ENCODE data around the gene PTGIS.
"Not testable (repeated sequence)": the region's sequence is repeated elsewhere in the genome, so short reads cannot be mapped to it uniquely, and the experiment has no call there.

Gene PTGIS

DNA sequence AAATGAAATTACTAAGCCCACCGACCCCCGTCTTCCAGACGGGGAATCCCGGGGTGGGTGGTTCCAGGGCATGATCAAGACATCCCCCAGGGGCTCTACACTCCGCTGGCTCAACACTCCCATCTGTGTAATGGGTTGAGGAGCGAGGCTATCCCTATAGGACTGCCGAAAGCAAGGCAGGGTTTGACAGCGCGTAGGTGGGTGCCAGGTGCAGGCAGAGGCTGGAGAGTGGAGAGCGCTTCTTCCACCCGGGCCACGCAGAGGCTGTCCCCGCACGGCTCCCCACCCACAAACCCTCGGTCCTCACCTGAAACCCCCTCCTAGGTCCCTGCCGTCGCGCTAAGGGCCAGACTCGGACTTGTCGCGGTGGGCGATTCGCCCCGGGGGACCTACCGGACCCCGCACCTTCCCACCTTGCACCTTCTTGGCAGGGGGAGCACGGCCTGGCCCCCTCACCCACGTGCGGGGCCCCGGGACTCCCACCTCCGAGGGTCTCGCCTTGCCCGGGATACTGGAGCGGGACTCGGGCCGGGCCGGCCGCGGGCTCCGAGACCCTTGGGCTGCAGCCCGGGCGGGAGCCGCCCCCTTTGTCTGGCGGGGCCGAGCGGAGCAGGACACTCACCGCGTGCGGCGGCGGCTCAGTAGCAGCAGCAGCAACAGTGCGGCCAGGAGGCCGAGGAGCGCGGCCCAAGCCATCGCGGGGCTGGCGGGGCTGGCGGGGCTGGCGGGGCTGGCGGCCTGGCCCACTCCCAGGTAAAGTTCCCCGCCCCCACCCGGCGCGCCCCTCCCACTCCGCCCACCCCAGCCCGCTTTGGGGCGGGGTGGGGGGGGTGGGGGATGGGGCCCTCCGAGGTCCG lies at the start of gene PTGIS:
Gene PTGIS, minus strand, starts transcription at position 717 of the 857 bp plus-strand sequence. Its CDS starts 21 bp downstream, at position 696.
- no peak for DNase-seq

DNA sequence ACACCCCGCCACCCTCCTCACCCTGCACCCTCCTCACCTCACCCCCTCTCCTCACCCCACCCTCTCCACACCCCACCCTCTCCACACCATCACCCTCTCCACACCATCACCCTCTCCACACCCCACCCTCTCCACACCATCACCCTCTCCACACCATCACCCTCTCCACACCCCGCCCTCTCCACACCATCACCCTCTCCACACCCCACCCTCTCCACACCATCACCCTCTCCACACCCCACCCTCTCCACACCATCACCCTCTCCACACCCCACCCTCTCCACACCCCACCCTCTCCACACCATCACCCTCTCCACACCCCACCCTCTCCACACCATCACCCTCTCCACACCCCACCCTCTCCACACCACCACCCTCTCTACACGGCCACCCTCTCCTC lies 49.5 kb upstream of the PTGIS start:
- DNase-seq: not testable (repeated sequence)

DNA sequence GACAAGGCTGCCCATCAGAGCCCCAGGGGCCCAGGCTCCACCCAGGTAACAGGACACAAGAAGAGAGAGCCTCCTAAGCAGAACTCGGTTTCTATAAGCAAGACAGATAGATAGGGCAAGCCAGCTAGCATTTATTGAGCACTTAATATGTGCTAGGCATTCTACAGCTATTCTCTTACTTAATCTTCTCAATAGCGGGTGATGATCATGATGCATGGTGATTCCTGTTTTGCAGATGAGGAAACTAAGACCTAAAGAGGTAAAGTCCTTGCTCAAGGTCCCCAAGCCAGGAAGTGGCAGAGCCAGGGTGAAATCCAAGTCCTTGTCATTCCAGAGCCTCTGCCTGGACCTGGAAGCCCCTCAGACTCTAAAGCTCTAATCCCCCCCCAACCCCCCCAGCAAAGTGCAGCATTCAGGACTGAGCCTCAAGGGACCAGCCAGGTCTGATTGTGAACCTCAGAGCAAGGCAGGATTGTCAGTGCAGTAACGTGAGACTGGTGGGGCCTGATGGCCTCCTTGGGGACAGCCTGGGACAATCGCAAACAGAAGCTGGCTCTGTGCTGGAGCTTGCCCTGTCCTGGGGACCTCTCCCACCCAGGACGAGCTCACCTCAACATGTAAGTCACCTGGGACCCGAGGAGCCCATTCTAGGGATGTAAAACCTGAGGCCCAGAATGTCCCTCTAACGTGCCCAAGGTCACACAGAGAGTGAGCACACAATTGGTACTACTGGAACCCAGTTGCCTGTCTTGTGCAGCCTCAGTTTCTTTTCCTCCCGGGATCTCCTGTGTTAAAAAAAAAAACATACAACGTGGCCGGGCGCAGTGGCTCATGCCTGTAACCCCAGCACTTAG lies 48.4 kb upstream of the PTGIS start:
- no peak for DNase-seq

DNA sequence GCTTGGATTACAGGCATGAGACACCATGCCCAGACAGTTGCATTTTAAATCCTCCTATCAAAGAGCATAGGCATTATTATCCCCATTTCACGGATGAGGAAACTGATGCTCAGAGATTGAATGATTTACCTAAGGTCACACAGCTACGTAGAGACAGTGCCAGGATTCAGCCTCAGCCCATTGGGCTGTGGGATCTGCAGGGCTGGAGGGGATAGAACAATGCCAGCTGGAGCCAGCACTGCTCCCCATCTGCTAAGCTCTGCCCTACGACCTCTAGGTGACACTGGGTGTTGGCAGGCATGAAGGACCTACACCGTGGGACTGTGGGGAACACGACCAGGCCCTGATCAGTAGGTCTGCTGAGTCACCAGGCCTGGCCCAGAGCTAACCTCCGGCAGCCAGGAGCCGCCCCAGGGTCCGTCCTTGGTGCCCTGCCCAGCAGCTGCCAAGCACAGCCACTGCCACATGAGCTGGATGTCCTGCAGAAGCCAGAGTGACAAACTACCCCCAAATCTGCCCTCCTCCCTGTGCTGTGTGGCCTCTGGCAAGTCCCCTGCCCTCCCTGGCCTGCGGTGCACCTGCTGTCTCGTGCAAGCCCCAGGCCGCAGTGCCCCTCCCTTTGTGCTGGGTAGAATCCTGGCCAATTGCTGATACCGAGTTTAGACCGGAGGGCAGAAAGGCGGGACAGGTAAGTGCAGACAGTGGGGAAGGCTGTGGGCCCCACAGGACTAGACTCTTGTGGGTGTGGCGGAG lies 47.6 kb upstream of the PTGIS start:
- DNase-seq: no peak

DNA sequence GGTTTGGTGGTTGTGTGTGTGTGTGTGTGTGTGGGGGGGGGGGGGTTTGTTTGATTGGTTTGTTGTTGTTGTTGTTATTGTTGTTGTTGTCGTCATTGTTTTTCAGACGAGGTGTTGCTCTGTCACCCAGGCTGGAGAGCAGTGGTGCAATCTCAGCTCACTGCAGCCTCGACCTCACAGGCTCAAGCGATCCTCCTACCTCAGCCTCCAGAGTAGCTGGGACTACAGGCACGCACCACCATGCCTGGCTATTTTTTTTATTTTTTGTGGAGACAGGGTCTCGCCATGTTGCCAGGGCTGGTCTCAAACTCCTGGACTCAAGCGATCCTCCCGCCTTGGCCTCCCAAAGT lies 47.1 kb upstream of the PTGIS start:
- DNase-seq: not testable (repeated sequence)

DNA sequence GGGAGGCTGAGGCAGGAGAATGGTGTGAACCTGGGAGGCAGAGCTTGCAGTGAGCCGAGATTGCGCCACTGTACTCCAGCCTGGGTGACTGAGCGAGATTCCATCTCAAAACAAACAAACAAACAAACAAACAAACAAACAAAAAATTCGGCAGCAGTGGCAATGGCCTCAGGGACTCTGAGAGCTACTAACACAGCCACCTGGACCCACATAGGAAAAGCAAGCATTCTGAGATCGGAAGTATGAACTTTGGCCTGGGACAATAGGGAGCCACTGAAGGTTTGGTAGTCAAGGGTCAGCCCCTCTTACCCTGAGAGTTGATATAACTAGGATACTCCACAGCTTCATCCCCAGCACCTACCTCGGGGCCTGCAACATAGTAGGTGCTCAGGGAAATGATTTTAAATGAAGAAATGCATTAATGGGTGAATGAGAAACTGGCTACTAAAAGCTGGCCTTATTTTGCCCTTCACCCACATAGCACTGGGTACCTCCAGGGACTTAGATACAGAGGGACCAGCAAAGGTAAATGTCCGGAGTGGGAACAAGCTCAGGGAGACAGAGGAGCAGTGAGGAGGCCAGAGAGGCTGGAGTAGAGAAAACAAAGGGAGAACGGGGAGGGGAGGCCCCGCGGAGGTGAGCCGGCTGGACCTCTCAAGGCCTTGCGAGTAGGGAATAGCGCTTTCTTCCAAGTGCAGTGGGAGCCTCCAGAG lies 46.6 kb upstream of the PTGIS start:
- DNase-seq: no peak

DNA sequence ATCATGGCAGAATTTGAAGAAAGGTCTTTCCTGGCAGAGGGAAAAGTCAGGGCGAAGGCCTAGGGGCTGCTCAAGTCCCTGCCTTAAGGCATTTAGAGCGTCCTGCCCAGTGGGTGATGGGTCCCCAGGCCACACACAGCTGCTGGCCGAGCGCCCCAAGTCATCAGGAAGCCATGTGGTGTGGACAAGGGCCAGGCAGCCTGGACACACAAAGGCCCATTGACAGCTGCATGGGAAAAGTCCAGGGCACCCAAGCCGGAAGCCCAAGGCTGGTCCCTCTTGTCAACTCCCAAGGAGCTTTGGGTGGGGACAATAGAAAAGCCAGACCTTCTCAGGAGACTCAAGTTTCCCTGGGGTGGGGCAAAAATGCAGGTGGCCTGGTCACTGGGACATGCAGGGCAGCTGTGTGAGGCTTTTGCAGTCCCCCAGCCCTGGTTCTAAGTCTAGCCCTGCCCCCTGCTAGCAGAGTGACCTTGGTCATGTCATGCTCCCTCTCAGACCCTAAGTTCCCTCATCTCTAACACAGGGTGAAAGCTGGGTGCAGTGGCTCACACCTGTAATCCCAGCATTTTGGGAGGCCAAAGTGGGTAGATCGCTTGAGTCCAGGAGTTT lies 44.3 kb upstream of the PTGIS start:
- no peak for DNase-seq

DNA sequence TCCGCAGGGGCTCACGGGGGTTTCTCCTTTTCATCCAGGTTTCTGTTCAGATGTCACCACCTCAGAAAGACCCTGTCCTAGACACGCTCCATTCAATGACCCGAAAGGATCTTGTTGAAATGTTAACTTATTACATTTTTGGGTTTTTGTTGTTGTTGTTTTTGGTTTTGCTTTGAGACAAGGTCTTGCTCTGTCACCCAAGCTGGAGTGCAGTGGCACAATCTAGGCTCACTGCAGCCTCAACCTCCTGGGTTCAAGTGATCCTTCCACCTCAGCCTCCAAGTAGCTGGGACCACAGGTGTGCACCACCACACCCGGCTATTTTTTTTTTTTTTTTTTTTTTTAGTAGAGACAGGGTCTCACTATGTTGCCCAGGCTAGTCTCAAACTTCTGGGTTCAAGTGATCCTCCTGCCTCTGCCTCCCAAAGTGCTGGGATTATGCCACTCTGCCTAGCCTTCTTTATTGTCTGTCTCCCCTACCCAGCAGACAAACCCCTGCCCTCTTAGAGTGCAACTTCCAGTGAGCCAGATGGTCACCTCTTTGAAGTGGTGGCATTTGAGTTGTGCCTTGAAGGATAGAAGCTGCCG lies 43.7 kb upstream of the PTGIS start:
- not testable (repeated sequence) for DNase-seq

DNA sequence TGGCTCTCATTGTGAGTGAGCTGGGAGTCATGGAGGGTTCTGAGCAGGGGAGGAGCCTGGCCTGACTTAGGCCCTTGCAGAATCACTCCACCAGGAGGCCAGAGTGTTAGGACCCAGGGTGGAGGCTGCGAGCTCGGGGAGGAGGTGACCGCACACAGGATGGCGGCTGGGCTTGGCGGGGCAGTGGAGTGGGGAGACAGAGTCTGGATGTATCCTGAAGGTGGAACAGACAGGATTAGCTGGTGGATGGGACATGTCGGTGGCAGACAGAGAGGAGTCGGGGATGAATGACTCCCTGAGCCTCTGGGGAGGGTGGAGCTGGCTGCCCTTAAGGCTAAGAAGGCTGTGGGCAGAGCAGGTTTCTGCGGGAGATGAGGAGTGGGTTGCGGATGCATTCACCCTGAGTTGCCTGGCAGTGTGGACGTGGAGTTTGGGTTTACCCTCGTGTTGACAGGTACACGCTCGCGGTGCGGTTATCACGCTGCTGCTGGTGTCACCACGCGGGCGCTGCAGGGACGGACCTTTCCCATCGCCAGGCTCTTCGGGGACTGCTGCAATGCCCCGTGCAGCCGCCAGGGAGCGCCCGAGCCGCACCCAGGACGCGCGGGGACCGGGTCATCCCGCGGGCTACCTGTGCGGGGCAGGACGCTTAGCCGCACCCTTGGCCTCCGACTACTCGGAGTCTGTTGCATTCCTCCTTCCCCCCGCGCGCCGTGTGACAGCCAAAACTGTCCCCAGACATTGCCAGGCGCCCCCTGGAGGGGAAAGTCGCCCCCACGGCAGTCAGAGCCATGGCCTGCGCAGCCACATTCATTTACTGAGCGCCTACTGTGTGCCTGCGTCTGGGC lies 43.0 kb upstream of the PTGIS start:
- DNase-seq: peak; percentile 90

DNA sequence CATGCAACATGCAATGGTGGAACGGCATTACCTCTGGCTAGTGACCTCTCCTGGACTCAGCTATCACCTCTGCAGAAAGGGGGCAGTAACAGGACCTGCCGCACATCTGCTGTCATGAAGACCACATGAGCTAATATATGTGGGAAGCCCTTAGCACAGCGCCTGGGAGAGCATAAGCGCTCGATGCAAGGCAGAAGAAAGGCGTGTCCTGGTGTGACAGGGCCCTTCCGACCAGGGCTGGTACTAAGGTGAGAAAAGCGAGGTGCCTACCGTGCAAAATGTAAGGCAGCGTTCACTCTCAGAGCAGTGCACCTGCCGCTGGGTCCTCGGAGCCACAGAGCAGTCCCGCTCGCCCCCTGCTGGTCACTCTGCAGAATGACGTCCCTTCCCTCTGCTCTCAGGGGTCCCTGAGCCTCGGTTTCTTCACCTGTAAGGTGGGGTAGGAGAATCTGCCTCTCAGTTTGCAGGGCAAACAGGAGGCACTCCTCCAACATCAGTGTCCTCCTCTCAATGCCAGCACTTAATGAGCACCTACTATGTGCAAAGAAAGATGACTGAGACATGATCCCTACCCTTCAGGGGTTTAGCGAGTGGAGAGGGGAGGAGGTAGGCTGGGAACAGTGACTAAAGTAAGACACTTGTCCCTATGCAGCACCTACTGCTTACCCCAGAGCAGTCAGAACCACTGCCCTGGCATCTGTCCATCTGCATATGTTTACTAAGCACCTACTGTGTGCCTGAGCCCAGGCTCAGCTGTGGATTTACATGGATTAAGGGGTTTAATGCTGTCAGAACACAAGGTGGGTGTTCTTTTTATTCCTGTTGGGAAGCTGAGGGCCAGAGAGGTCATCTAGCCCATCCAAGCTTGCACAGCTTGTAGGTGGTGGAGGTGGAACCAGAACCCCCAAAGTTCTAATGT lies 41.1 kb upstream of the PTGIS start:
- DNase-seq: peak; percentile 70

DNA sequence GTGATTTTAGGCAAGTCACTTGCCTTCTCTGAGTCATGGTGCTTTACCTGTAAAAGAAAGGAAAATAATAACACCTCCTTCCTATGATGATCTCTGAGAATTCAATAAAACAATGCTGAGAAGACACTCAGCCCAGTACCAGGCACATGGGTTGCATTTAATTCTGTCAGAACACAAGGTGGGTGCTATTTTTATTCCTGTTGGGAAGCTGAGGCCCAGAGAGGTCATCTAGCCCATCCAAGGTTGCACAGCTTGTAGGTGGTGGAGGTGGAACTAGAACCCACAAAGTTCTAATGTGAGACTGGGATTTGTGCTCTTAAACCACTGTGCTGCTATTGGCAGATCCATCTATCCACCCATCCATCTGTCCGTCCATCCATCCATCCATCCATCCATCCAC lies 39.6 kb upstream of the PTGIS start:
- DNase-seq: no peak

DNA sequence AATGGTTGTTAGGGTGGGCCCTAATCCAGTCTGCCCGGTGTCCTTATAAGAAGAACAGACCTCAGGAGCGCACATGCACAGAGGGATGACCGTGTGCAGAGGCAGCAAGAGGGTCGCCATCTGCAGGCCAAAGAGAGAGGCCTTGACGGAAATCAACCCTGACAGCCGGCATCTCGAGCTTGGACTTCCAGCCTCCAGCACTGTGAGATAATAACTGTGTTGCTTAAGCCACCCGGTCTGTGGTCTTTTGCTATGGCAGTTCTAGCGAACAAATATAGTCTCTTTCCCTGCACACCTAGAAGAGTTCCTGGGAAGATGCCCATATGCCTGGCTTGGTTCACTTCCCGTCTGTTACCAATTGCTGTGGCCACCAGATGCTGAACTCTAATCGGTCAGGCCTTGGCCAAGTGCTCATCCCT lies 35.3 kb upstream of the PTGIS start:
- DNase-seq: no peak

DNA sequence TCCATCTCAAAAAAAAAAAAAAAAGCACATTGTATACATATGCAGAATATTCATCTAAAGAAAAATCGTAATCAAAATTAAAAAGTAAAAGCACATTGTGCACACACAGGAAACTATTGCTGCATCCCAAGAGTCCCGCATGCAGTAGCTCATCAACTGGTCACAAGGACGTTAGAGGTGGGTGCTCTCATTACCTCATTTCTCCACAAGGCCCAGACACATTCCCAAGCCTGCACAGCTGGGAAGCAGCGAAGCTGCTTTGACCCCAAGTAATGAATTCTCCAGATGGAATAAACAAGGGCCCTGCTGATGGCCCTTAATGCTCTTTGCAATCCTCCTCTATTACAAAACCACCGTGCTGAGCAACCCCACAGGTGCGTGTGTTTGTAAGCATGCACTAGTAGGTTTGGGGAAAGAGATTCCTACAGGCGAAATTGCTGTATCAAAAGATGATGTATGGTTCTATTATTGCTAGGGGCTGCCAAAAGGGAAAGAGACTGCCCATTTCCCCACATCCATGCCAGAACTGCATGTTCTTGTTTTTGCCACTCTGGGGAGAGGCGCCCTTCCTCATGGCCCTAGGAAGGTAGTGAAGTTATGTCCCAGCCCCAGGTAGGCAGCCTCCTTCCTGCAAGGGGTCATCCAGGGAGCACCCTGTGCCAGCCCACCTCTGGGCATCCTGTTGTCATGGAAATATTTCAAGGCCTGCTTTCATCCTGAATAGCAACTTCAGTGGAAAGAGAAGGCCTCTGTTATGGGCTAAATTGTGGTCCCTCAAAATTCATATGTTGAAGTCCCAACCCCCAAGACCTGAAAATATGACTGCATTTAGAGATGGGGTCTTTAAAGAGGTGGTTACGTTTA lies 34.6 kb upstream of the PTGIS start:
- DNase-seq: no peak

DNA sequence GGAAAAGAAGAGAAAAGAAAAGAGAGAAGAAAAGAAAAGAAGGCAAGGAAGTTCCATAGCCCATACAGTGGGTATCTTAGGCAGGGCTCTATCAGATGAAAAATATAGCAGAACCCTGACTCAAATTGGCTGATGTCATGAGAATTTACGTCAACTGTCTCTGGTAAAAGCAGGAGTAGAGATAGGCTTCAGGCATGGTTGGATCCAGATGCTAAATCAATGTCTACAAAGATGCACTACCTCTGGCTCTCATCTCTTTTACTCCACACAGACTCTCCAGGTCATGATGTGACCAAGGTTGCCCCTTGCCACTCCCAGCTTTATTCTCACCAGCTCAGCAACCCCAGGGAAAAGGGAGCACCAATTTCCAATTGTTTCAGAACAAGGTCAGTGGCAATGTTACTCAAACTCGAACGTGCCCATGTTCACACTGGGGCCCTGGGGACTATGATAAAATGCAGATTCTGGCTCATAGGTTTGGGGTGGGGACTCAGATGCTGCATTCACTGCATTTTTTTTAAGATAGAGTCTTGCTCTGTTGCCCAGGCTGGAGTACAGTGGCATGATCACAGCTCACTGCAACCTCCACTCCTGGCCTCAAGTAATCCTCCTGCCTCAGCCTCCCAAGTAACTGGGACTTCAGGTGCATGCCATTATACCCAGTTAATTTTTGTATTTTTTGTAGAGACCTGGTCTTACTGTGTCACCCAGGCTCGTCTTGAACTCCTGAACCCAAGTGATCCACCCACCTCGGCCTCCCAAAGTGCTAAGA lies 33.4 kb upstream of the PTGIS start:
- no peak for DNase-seq

DNA sequence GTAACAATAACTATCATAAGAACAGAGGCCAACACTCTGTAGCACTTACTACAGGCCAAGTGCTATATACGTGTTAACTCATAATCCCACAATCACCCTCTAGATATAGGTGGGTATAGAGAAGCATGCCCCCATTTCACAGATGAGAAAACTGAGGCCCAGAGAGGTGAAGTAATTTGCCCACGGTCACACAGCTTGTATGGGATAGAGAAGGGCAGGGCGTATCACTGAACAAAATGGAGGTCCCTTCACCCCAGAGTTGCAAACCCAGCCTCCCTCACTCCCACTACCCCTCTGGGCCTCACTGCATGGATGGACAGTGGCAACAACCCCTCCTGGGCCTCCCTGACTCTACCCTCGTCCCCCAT lies 31.8 kb upstream of the PTGIS start:
- DNase-seq: no peak

DNA sequence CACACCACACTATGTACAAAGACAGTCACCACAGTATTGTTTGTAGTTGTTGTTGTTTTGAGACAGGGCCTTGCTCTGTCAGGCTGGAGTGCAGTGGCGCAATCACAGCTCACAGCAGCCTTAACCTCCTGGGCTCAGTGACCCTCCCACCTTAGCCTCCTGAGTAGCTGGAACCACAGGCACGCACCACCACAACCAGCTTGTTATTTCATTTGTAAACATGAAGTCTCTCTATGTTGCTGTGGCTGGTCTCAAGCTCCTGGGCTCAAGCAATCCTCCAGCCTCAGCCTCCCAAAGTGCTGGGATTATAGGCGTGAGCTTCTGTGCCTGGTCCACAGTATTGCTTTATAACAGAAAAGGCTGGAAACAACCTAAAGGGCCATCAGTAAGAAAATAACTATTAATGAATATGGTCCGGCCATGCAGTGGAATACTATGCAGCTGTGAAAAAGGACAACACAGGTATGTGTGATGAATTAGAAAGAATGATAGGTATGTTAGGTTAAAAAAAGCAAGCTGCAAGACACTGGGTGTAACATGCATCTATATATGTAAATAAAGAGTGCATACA lies 30.0 kb upstream of the PTGIS start:
- DNase-seq: no peak

DNA sequence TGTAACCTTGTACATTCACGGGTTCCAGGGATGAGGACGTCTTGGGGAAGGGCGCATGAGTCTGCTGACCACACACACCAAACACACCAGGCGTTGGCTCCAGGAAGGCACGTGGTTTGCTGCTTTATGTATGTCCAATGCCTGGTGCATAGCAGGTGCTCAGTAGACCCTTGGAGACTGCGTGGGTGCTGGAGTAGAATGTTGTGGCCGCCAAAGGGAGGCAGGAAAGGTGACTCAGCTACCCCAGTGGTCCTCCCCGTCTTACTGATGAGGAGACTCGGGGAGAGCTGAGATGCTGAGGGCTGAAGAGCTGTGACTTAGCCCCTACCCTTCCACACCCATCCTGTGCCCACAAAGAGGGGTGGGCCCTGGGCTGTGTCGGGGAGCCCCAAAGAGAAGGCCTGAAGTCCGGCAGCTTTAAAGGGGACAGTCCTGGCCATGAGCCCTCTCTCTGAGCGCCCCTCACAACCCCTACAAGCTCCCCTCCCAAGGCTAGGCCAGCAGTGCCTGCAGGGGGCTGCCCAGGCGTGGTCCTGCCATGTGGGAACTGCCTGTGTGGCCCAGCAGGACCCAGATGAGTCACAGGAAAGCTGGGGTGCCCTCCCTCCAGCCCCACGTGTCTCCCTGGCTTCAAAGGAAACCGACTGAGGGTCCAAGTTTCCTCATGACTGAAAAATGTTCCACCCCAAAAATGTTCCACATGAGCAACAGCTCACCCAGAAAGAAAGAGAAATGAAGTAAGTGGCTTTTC lies 28.0 kb upstream of the PTGIS start:
- DNase-seq: no peak
